ENCODE measurements around the gene HIPK2.

The HIPK2 gene

GRCh38 chr7:139783647-139784385 lies 6.0 kb upstream of the HIPK2 start:
- H3K27ac ChIP-seq: peak overlapping the region; percentile 27; the same call in 1 of the 2 replicates
- TF ChIP-seq CTCF (conservative IDR thresholded peaks at IDR 0.05): no peak

- no peak overlapping the region for H3K27ac ChIP-seq
Observed at GRCh38 chr7:139782932-139783331, 5.1 kb upstream of the HIPK2 start.

DNA sequence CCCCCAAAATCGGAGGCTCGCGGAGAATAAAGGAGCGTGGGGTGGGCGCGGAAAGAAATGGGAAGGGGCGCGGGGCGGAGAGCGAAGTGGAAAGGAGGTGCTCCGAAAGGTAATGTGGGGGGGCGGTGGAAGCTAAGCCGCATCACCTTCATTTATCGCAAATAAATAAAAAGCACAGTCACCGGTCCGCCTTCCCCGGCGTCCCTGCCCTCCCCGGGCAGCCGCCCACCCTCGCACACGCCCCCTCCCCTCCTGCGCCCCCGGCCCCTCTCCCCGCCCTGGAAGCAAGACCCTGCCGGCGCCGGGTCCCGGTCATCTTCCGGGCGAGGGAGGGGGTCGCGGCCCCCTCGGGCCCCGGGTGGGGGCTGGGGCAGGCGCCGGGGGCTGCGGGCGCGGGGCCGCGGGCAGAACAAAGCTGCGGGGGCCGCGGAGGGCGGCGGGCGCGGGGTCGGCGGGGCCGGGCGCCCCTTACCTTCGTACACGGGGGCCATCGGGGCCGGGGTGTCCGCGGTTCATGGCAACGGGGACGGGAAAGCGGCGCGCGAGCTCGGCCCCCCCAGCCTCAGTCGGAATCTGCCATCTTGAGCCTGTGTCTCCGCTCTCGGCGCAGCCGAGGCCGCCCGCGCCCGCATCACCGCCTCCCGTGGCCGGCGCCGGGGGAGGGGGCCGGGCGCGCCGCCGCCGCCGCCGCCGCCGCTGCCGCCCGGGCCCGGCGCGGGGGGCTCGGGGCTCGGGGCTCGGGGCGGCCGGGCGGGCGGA lies 486 bp downstream of the HIPK2 start:
- H3K27ac ChIP-seq: peak overlapping the region; percentile 100
- no peak for TF ChIP-seq CTCF (conservative IDR thresholded peaks at IDR 0.05)

More at GRCh38 chr7:139782932-139783331, 5.1 kb upstream of the HIPK2 start:
- no peak for TF ChIP-seq CTCF (conservative IDR thresholded peaks at IDR 0.05)

GRCh38 chr7:139776486-139777132 lies 1.2 kb downstream of the HIPK2 start:
- no peak for TF ChIP-seq CTCF (conservative IDR thresholded peaks at IDR 0.05)
- H3K27ac ChIP-seq: peak overlapping the region; percentile 100

- H3K27ac ChIP-seq: peak overlapping the region; percentile 100
Observed at GRCh38 chr7:139775829-139776266, 1.9 kb downstream of the HIPK2 start.

DNA sequence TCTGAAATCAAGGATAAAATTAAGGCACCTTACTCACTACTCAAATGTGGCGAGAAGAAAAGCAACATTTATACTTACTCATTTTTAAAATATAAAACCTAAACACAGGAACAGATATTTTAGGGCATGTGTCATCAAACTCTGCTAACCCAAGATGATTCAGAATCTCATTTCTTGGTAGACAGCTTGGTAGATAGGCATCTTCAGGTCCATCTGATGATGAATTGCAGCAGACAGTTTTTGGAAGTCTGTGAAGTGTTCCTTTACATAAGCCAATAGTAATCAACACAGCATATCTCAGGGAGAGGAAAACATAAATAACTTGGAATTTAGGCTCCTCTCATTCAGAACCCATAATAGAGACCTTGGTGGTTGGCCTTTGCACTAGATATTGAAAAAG lies 3.4 kb downstream of the HIPK2 start:
- TF ChIP-seq CTCF (conservative IDR thresholded peaks at IDR 0.05): no peak
- H3K27ac ChIP-seq: peak overlapping the region; percentile 100

More at GRCh38 chr7:139775829-139776266, 1.9 kb downstream of the HIPK2 start:
- peak; percentile 85 for TF ChIP-seq CTCF (conservative IDR thresholded peaks at IDR 0.05)

DNA sequence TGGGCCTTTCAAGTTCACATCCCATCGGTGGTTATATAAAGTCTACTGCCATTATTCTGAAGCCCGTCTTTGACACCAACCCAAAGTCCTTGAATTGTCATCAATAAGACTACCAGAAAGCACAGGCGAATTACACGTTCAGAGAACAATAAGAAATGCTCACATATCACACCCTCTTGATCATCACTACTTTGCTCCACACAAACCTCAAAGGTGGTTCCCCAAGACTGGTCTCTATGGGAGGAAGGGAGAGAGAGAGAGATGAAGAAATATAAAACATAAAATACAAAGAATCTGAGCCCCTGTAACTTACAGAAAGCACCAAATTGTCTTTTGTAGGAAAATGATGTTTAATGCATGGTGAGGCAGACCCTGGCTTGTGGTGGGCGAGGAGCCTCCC lies 4.4 kb downstream of the HIPK2 start:
- TF ChIP-seq CTCF (conservative IDR thresholded peaks at IDR 0.05): no peak

More for the DNA sequence above, 4.4 kb downstream of the HIPK2 start:
- peak overlapping the region; percentile 100 for H3K27ac ChIP-seq
